Fibroblast of peridontal ligament (primary cell): ENCODE measurements around the gene AFAP1.

Experiments used
- DNase-seq: peaks from one replicate; pipeline ENCODE4 v3.0.0-alpha.2; 2010; ENCODE audit errors: extremely low read depth

The AFAP1 gene

DNA sequence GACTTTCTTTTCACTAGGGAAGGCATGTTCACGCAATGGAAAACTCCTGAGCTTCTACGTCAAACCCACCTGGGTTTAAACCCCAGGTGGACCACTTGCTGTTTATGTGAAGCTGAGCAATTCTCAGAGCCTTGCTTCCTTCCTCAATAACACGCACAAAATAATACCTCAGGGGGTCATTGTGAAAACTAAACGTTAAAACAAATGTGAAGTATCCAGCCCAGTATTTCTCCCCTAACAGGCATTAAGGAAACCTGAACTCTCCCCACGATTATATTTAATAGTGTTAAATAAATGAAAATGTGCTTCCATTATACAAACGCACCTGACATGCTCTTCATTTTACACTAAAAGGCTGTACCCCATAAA is 117.5 kb downstream of the AFAP1 start:
- no peak for DNase-seq

DNA sequence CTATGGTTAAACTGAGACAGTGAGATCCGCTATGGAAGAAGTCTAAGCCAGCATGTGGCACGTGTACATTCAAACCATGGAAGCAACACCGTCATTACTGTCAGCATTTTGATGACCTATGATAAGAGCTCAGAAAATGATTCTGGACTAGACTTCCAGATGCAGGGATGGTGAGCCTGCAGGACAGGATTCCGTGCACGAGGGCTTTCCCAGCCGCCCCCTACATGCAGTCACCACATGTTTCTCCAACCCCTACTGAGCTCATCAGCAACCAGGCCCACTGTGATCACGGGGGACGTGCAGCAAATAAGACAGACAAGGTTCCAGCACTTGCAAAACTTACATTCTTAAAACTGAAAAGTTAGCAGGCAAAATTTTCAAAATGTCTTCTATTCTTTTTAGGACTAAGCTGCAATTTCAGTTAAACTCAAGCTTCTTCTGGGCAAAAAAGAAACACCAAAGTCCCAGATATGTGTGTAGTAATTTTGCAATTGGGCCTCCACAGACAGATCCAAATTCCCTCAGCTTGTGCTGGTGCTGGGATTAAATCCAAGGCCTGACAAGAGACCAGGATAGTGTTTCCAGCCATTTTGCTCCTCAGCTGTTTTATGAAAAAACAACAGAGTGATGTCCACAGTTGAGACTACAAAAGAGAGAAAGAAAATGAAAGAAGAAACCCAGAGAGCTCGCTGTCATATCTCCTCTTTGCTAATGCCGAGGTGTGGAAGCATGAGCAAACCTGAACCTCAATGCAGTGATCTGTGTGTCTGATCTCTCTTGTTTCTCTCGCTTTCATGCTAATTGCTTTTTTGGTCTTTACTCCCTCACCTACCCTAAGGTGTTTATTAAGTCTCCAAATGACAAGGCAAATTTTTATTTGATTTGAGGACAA is 118.2 kb downstream of the AFAP1 start:
- peak; percentile 80 for DNase-seq

DNA sequence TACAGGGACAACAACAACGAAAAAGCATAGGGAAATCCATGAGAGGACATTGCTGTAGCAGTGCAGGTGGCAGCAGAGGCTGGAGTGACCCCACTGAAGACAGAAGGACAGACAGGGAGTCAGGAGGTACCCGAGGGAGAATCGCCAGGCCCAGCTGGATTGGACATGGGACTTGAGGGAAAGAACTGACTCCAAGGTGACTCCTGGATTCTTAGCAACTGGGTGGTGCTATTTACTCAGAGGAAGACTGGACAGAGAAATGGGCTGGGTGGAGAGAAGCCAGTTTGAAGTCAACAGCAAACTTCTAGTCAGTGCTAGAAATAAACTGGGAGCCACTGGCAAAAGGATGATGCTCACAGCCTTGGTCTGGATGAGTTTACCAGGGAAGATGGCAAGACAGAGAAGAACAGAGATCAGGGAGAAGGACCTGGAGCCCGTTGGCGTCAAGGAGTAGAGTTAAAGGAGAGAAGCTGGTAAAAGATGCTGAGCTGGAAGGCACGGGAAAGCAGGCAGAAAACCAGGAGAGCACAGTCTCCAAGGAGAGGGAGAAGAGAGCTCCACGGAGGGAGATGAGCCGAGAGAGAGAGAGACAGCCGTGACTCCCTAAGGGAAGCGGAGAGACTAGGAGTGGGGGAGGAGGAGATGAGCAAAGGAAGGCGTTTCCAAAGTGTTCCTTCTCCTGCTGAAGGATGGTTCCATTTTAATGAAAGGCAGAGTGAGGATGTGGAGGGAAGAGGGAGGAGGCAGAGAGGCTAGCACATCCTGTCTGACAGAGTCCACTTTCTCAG is 119.4 kb downstream of the AFAP1 start:
- peak; percentile 34 for DNase-seq

DNA sequence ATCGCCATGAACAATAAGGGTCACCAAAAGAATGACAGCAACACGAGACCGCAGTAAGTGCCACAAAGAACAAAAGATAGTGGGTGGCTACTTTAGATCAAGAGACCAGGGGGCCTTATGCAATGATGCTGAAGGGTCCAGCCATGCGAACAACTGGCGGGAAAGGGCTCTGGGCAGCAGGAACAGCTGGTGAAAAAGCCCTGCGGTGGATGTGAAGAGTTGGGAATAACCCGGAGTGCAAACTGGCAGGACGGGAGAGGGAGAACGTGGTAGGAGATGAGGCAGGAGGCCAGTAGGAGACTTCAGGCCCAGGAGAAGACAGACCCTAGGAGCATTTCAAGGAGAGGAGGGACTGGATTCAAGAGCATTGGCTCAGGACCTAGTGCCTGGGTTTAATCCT is 120.2 kb downstream of the AFAP1 start:
- no peak for DNase-seq

DNA sequence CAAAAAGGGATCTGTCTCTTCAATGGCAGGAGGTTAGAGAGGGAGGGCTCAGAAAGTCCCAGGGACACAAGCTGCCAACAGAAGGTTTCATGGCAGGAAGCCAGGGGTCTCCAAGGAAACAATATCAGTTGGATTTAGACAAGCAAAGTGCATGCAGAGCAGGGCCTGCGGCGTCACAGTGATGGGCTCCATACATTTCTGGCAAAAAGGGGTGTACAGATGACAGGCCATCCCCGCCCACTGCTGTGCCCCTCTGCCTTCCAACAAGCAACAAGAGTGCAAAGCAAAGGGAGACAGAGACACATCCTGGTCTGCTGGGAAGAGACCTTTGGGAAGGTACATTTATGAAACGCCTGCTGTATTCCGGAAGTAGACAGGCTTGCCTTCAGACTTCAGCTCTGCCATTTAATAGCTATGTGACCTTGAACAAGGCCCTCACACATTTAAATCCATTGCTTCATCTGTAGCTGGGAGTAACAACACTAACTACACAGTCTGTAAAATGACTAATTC is 121.2 kb downstream of the AFAP1 start:
- DNase-seq, result no peak

DNA sequence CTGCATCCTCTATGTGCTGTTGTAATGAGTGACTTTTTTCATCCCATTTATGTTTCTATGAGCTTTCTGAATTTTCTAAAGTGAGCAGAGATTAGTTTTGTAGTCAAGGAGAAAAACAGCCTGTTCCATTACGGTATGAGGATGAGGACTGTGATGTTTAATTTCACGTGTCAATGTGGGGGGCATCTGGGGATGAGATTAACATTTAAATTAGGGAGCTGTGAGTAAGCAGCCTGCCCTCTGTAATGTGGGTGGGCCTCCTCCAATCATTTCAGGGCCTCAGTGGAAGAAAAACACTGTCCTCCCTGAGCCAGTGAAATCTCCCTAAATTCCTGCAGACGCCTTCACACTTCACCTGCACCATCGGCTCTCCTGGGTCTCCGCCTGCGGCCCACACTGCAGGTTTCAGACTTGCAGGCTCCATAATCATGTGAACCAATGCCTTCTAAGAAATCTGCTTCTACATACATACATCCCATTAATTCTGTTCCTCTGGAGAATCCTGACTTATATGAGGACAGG is 121.7 kb downstream of the AFAP1 start:
- no peak for DNase-seq

DNA sequence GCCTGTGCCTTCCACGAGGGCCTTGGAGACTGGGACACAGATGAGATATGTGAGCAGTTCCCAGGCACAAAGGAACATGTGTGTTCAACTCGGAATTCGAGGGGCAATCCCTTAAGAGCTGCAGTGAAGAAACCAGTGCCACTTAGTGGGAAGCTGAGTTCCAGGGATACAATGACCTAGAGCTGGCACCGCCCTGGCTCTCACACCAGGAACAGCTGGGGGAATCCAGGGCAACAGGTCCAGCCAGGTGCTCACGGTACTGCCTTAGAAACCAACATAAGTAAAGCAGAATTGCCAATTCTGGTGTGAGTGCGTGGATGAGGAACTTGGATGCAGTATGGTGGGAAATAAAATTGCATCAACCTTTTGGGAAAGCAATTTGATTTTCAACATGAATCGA is 122.9 kb downstream of the AFAP1 start:
- DNase-seq, result no peak

DNA sequence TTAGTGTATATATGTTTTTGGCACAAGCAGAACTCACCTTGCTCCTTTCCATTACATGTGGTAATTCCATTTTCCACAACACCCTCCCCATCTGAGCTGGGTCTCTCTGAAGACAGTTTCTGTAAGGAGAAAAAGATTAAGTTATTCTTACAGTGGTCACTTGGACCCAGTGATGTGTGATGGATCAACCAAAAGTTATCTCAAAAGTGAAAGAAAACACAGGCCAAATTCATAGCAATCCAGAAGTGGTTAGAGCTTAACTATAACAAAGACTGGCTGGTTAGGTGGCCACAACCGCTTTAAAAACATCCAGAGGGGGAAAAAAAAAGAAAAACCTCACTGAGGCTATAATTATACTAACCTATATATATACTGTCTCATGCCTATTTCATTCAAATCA is 123.7 kb downstream of the AFAP1 start:
- DNase-seq, result peak; percentile 47

DNA sequence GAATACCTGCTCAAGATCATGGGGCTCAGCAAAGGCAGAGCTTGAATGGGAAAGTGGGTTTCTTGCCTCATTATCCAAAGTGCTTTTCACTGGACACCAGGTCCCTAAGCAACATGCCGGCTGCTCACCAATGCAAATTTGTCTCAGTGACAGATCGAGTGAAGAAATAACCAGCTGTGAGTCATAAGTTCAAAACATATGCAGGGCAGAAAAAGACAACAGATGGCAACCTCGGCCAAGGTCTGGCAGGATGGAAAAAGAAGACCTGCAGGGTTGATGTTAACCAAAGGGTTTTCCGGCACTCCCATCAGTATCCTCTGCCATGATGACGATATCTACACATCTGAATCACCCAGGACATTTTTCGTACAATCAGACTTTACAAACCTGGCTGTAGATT is 124.1 kb downstream of the AFAP1 start:
- DNase-seq, result peak; percentile 83

DNA sequence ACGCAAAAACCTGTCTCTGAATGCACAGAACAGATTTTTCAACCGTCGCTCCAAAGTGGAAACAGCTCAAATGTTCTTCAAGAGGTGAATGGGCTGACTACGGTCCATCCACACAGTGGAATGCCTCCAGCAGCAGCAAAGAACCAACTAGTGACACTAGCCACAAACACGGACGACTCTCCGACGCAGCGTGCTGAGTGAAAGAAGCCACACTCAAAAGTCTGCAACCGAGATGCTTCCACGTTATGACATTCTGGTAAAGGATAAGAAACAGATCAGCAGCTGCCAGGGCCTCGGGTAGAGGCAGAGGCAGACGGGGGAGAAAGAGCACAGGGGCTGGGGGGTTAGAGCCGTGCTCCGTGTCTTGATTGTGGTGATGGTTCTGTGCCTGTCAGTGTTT is 125.2 kb downstream of the AFAP1 start:
- DNase-seq, result no peak

DNA sequence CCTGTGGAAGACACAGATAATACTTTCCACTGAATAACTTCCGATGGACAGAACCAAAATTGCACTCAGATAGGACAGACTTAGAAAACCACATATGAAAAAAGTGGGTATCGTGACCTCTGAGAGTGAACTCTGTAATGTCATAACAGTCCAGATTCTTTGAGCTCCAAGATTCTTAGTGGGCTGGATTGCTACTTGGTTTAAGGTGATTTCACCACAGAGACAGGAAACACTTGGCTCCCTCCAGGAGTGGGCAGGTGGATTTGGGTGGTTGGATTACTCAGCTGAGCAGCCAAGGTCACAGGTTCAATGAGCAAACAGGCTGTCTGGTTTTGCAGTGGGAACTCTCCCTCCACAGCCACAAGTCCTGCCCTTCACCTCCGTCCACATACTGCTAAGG is 126.0 kb downstream of the AFAP1 start:
- DNase-seq, result peak; percentile 18

DNA sequence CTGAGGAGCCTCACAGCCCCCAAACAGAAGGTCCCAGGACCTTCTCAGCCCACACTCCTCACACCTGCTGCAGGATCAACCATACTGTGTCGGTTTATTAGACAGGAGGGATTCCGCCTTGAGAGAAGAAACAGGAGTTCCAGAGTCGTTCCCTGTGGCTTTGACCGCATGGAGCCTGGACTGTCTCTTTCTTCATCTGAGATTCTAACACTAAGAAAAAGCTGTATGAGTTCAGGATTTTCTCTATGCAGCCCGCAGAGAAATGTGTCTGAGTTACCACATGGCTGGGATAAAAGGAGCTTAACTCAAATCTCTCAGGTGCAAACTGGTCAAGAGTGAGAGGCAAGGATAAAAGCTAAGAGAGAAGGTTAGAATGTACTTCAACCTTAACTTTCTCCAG is 126.7 kb downstream of the AFAP1 start:
- no peak for DNase-seq

DNA sequence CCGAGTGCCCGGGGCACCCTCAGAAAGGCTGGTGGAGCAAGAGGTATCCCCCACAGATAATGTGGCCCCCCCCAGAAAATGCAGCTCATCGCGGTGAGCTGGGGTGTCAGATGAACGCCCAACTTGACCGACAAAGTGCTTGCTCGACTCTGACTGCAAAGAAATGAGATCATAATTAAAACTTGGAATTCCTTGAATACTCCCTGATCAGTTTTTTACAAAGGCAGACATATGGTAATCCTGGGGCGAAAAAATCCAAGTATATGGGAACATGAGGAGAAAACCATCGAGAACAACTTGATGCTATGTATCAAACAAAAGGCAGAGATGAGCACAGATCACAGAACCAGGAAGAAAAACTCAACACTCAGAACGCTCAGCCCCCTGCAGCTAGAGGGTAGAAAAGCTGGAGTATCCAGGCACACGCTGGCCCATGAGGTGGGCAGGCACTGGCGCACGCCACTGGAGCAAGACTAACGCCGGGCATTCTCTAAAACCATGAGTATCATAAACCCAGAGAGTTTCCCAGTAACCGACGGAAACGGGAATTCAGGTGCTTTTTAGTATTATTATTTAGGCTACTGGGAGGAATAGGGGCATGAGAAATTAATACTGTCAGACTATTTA is 127.3 kb downstream of the AFAP1 start:
- no peak for DNase-seq

DNA sequence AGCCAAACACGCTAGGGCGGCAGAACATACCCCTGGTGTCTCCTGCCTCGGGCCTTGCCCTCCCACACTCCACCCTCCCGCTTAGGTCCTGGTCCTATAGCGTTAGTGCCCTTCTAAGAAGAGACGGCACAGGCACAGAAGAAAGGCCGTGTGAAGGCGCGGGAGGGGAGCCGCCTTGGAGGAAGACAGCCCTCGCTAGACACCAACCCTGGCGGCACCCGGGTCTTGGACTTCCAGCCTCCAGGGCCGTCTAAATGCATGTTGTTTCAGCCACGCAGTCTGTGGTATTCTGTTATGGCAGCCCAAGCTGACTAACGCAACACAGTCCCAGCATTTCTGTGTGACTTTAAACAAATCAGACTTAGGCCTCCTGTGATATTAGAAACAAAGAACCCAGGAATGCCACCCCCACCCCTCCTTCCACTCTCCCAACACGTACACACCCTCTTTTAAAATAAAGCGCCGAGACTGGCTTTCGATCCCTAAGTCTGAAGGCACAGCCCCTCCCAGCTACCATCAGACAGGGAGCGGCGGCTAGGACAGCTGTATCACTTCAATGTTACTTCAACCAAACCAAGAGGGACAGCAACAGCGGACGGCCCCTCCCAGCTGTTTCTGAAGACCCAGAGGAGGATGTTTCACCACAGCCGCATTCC is 128.0 kb downstream of the AFAP1 start:
- DNase-seq, result no peak

DNA sequence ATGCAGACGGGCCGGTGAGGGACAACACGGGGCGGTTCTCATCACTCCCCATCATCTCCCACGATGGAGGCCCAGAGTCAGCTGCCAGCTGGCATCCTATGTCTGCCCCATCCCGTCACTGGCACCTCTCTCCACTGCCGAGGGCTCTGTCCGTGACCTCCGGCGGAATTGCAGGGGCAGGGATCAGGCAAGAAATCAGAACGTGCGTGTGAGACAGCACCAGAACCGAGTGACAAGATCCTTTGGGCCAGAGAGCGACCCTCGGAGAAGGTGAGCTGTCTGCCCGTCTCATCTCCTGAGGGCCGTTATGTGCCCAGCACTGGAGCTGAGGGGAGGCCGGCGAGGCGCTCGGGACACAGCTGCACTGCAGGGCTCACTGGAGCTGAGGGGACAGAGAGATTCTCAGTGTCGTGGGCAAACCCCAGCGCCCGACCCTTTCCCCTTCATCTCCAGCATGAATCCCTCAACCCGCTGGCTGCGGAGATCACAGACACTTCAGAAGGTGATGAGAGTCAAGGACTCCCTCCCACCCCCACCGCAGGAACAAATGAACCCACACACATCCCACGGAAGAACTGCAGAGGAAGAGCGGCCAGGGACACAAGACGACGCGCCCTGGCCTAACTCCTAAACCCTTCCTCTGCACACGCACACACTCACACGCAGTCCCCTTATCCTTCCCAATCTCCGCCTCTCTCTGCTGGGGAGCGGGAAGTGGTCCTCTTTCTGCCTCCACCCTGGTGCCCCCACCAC is 128.7 kb downstream of the AFAP1 start:
- no peak for DNase-seq

DNA sequence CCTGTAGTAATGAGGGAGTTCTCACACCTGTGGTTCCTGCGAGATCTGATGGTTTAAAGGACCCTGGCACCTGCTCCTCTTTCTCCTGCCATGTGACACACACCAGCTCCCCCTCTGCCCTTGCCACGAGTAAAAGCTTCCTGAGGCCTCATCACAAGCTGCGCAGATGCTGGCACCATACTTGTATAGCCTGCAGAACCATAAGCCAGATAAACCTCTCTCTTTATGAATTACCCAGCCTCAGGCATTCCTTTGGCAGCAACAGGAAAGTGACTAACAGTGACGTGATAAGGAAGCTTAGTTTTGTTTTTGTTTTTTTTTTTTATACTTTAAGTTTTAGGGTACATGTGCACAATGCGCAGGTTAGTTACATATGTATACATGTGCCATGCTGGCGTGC is 130.9 kb downstream of the AFAP1 start:
- peak; percentile 58 for DNase-seq

DNA sequence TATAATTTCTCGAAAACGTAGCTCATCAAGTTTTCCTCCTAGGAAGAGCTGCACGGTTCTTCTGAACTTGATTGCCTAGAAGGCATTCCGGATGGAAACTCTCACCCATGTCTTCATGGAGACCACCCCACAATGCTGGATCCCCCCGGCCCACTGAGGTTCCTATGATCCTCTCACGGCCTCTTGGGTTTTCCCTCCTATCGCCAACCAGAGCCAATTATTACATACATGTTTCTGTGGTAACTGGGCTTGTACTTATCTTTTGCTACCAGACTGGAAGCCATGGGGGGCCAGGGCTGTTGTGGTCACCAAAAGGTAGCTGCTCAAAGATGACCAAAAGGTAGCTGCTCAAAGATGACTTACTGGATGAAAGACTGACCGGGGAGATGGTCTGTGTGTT is 131.5 kb downstream of the AFAP1 start:
- no peak for DNase-seq

DNA sequence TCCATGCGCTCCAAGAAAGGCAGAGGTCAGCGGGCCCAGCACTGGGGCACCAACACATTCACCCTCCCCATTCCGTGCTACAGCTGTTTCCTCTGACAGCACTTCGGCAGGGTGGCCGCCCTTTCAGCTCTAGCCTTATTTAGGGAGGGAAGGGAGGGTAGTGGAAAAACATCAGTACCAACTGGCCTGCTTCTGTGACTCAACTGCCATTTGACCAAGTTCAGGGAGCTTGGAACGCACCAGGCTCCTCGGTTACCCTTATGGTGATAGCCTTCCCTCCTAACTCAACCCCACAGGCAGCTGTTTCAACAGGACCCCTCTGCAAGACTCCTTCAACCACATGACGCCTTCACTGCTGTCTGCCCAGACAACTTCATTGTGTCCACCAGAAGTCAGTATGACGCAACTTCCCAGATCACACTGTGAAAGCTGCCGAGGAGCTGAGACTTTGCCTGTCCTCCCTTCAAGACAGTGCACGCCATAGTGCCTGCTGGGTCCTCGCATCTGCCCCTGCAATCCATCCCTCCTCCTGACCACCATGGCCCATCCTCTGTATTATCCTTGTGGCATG is 132.2 kb downstream of the AFAP1 start:
- no peak for DNase-seq

DNA sequence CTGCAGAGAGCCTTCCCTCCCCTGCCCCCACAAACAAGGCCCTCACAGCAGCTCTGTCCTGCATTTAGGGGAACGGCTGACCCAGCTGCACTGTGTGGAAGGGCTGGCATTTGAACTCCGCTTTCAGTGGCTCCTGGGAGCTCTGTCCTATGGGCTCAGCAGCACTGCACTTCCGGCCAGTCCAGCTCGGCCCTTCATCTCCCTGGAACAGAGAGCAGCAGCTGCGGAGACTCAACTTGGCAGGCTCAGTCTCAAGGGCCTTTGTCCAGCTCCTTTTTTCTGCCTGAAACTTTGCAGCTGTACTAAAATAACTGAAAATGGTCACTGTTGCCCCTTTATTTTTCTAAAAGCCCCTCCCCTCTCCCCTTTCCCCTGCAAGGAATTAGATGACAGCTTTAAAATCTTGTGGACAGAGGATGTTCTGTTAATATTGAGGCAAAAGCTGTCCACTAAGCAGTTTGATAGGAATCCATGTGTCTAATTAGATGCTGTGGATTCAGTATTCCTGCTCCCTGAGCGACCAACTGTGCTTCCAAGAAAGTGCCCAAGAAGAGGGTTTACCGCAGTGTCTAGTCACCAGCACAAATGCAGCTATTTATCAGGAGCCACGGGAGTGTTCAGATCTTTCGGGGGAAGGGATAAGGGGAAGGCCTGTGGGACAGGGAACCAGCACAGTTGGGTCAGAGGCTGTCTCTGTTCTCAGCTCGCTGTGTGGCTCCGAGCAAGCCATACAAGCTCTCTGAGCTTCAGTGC is 133.1 kb downstream of the AFAP1 start:
- no peak for DNase-seq
